ENCODE measurements around the gene SRGAP1.
"Not testable (repeated sequence)": the region's sequence is repeated elsewhere in the genome, so short reads cannot be mapped to it uniquely, and the experiment has no call there.

Gene SRGAP1

DNA sequence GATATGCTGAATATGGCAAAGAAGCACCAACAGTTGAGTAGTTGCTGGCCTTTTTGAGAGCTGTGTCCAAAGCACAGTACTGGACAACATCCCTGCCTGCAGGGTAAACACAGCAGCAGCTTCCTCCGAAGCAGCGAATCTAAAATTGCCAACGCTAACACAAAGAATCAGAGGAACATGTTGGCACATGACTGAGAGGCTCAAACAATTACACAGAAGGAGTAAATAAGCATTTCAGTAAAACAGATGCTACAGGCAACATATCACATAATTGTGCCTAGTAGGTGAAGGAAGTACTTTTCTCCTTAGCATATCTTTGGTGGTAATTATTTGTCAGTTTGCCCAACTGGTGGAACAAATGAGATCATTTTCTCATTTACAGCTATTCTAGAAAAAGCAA lies 325.5 kb downstream of the SRGAP1 start:
- DNase-seq (ENCODE audit: low read depth in 3 of 3), result no peak

DNA sequence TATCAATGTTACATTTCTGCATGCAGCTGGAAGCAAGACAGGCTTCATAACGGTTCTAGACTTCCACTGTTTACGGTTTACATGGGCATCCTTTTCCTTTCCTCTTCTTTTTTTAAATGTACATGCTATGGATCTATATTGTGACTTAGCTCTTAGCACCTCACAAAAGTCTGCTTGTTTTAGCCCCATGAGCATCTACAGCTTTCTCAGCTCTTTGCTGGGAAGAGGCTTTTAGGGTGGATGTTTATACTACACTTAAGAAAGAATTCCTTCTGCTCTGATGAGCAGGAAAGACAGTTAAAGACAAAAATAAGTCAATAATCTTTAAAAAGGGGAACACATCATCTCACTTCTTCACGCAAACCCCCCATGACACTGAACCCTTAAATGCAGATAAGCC lies 326.2 kb downstream of the SRGAP1 start:
- no peak for DNase-seq (ENCODE audit: low read depth in 3 of 3)

DNA sequence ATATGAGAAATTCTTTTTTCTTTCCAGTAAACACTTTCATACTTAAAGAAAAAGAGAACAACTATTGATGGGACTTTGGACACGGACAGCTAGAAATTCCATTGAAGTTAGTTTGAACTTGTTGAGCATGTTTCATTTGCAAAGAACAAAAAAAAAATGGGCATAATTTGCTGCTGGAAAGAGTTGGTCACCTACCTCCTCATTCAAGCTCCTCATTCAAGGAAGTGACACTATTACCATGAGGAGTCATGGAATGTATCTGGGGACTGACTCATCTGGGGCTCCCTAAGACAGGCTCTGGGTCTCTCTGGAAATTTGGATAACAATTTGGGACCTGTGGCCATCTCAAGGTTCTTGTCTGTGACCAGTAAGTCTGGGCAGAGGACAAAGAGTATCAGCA lies 327.2 kb downstream of the SRGAP1 start:
- no peak for DNase-seq (ENCODE audit: low read depth in 3 of 3)

DNA sequence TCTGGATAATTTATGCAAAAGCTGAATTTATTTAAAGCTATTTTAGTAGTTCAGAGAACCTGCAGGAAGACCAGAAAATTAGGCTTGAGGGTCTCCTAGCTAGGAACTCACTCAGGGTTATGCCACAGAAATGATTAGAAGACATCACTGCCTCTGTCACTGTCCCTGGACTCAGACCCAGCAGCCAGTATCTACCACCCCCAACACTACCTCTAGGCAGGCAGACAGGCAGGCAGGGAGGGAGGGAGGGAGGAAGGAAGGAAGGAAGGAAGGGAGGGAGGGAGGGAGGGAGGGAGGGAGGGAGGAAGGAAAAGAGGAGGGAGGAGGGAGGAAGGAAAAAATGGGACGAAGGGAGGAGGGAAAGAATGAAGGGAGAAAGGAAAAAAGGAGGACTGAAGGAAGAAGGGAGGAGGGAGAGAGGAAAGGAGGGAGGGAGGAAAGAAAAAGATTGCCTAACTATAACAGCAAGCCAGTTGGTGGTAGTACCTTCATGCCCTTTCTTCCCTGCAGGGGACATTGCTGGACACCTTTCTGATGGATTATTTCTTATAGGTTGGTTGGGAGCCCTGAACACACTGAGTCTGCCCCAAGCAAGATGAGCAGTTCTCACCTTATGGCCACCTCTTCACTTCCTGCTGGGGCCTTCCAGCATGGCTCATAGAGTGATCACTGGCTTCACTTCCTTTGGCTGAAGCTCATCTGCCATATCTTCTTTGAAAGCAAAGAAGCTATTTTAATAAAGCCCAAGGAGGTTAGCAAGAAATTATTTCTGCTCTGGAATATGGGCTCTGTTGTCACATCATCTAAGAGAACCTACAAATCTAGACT lies 327.9 kb downstream of the SRGAP1 start:
- no peak for DNase-seq (ENCODE audit: low read depth in 3 of 3)

DNA sequence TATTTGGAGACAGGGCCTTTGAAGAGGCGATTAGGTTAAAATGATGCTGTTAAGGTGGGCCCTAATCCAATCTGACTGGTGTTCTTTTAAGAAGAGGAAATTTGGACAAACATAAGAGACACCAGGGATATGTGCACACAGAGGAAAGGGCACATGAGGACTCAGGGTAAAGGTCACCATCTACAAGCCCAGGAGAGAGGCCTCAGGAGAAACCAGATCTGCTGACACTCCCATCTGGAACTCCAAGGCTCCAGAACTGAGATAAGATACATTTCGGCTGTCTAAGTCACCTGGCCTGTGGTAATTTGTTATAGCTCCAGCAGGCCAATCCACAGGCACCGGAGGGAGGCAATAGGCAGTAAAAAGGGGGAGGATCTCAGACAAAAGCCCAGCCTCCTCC lies 329.0 kb downstream of the SRGAP1 start:
- no peak for DNase-seq (ENCODE audit: low read depth in 3 of 3)

DNA sequence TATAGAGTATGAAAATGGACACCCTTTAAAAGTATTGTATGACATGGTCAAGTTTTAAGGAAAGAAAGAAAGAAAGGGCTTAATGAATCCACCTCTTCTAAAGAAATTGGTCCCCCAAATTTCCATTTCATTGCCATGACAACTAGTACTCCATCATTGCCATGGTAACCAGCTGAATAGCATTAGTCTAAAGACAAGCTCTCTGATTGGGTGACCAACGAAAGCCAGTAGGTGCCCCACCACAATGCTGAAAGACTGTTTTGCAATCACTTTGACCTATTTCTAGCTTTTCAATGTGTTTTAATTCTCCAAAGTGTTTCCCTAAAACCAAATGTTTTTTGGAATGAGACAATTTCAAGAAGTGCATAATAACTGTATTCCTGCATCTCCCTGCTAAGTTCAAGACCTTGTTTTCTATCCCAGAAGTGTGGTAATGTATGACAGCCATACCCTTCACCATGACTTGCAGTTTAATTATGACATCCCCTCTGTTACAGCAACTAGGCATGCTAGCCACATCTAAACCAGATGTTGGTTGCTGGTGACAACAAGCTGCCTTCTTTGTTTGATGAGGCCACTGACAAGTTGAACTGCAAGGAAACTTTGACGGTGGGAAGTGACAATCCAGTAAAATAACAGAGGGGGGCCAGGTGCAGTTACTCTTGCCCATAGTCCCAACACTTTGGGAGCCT lies 330.9 kb downstream of the SRGAP1 start:
- no peak for DNase-seq (ENCODE audit: low read depth in 3 of 3)

DNA sequence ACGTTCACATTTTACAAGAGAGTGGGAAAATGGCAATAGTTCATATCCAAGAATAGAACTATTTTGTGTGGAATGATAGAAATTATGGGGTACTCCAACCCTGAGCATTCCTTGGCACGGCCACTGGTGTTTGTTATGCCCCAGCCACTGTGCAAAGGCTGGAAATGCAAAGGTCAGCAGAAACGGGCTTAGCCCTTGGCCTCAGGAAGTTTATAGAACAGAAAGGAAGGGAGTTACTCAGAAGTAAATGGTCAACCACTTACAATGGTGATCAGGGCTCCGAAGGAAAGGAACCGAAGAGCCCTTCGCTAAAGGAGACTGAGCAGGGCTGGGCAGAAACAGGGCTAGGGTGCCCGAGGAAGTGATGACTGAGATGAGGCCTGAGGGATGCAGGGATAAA lies 332.5 kb downstream of the SRGAP1 start:
- no peak for DNase-seq (ENCODE audit: low read depth in 3 of 3)

DNA sequence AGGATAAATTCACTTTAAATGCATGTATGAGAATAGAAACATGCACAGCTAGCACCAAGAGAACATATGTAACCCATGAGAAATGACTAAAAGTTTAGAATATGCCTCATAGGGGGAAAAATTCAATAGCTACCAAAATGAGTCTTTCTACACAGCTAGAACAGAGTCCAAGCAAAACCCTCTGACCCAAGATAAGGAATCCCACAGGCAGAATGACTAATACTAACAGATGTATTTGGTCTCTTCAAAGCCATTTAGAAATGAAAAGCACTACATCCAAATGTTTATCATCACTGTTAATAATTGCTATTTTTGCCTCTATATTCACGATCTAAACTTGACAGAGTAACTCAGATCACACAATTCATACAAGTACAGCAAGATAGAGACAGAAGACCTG lies 333.6 kb downstream of the SRGAP1 start:
- no peak for DNase-seq (ENCODE audit: low read depth in 3 of 3)

DNA sequence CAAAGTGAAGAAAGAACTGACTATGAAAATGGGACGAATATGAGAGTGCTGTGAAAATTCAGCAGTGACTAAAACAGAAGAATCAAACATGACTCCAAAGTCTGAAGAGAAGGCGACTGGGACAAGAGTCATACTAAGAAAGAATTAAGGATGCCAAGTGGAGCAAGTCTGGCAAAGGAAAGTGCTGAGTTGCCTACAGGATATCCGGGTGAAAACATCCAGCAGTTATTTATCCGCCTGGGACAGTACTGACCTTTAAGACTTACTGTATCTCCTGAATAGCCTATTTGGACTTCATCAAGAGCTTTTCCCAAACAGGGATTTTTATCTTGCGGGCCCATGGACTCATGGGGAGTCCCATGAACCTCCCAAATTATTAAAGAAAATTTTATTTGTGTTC lies 336.5 kb downstream of the SRGAP1 start:
- DNase-seq (ENCODE audit: low read depth in 3 of 3), result no peak

DNA sequence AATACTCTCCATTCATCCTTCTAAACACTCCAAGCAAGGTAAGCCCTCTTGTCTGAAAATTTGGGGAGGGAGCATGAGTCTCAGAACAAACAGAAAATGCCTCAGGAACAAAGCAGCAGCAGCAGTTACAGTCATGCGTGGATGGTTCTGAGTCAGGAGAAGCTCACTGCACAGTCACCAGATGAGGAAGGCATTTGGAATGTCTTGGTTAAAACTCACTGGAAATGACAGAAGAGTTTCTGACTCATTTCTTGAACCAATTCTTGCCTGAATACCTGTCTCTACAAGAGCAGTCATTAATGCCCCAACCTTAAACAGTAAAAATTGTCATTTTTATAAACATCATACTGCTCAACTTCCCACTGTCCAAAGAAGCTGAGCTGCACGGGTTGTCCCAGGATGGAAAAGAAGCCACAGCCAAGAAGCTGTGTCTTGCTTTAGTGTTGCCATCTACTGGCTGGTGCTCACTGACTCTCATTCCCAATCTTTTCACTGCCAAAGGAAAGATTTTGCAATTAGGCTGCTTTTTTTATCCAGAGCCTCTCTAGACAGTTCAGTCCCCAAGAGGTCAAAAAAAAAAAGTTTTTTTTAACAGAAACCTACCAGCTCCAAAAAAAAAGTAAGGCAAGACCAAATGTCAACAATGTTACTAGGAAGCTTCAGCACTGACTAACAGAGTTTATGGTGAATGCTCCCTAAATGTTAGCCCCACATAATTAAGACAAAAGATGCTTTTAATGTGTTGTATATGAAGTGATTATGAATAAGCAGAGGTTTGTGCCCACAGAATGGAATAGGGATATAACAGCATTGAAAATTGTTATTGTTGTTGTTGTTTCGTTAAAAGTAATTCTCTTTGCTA lies 337.2 kb downstream of the SRGAP1 start:
- DNase-seq (ENCODE audit: low read depth in 3 of 3), result no peak

DNA sequence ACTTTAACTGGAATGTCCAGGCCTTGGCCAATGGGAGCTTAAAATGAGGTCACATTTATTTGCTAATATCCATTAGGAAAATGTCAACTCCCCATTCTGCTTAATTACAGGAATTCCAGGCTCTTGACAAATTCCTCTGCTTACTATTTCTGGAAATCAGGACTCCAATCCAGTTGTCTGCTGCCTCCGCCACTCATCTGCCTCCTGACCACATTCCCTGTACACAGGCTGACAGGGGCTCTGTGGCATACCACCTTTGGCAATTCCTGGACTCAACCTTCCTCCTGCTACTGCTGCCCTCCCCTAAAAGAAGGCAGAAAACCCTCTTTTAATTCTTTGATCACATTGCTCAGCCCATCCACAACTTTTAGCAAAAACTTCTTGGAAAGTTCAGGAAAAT lies 339.7 kb downstream of the SRGAP1 start:
- DNase-seq (ENCODE audit: low read depth in 3 of 3), result no peak

DNA sequence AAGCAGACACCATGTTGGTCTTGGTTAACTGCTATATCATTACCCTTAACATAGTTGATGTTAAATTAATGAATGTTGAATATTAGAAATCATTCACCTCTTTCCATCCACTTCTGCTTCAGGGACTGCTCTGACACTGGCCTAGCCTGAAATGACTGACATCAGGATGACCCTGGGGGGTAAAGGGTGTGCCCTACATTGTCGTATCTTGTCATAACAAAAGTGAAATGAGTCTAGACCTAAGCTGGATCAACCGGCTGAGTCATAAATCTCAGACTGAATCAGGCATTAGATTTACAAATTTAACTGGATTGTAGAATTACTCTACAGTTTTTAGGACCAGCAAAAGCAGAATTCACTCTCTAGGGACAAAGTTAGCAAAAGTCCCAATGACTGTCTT lies 342.3 kb downstream of the SRGAP1 start:
- DNase-seq (ENCODE audit: low read depth in 3 of 3), result peak in 1 of 3 donors; percentile 7

DNA sequence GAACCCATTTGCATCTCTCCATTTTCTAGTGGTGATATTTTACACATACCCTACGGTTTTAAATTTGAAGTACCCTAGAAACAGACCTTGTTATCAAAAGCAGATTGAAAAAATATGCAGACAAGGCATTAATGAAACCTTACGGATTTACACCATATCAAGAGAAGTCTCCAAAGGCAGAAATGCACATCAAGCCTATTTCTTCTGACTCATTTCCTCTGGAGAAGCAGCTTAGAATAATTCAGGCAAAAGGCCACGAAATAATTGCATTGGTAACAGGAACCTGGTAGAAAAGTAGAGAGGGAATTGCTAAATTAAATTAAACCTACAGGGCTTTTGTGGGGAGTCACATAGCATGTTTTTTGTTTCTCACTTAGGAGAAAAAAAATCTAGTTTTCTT lies 342.9 kb downstream of the SRGAP1 start:
- DNase-seq (ENCODE audit: low read depth in 3 of 3), result no peak

DNA sequence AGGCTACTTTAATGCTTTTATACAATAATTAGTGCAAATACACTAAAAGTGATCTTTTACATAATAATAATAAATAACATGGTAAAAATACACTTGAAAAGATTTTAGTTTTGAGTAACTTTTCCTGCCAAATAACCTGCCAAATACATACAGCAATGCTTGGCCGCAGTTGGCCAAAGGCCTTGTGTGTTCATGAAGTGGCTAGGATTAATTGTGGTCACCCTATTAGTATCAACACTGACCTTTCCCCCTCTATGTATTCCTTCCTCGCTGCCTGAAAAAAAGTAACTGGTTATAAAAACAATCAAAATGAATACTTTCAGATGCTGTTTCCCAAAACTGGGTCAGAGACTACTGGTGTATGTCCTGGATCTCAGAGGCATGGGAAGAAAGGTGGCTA lies 343.3 kb downstream of the SRGAP1 start:
- no peak for DNase-seq (ENCODE audit: low read depth in 3 of 3)

DNA sequence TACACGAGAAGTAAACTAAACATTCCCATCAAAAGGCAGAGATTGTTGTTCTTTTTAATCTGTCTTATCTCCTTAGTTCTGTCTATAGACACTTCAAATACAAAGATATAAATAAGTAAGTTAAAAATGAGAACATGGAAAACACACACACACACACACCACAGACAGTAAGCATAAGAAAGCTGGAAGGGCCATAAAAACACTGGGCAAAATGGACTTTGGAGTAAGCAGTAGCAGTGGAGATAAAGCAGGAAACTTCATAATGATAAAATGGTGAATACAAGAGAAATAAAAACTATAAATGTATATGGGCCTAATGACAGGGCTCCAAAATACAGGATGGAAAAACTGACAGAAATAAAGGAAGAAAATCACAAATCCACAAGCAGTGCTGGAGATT lies 345.0 kb downstream of the SRGAP1 start:
- DNase-seq (ENCODE audit: low read depth in 3 of 3), result no peak

DNA sequence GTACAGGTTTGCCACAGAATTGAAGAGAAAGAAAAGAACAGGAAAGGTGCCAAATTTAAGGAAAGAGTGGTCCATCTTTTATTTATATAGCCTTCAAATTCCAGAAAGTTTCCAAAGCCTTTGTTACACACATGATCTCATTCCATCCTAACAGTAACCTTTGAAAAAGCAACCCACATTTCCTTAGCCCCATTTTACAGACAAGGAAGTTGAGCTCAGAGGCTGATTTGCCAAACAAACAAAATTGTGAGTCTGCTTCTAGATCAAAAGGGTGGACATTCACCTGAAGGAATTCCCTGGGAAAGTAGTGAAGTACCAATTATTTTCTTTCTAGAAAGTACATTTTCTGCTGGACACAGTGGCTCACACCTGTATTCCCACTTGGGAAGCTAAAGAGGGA lies 345.6 kb downstream of the SRGAP1 start:
- DNase-seq (ENCODE audit: low read depth in 3 of 3), result no peak

DNA sequence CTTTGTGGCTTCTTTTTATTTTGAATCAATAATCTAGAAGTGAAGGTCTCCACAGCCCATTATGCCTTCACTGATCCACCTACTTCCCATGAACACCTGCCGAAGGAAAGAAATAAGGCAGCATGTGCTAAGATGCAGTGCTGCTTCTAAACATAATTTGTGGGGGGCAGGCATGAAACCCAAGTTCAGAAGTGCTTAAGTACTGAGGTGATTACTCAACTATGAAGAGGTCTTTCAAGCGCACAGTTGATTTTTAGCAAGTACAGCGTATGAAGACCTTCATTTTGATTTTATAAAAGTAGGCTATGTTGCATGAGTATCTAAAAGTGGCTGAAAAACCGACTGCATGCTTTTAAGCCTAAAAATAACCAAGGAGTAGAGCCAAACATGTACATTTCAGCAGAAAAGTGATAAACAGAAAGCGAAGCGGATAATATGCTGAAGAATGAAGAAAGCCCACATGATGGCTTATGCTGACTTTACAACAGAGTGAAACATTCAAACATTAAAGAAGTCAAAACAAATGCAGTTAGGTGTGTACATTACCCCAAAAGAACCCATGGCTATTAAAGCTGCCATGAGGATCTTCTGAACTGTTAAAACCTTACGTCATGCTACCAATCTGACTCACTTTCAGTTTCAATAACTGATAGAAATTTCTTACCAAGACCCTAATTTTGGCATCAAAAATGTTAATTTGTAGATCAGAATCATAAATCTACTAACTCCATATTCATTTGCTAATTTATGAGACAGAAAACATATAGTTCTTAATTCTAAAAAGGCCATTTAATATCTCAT lies 348.3 kb downstream of the SRGAP1 start:
- no peak for DNase-seq (ENCODE audit: low read depth in 3 of 3)

DNA sequence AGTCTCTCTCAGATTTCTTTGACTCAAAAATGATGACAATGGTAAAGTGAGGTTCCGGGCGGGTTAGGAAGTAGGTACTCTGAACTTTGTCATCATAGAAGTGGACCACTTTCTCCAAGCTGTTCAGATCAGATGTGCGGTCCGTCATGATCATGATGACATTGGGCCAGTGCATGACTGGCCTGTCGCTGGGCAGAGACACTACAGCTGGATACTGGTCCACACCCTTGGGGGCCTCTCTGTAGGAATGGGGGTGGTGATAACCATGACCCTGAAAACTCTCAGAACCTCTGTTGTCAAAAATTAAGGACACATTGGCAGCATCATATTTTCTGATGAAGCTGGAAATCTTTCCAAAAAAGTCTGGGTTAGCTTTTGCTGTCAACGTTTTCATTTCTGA lies 349.4 kb downstream of the SRGAP1 start:
- no peak for DNase-seq (ENCODE audit: low read depth in 3 of 3)

DNA sequence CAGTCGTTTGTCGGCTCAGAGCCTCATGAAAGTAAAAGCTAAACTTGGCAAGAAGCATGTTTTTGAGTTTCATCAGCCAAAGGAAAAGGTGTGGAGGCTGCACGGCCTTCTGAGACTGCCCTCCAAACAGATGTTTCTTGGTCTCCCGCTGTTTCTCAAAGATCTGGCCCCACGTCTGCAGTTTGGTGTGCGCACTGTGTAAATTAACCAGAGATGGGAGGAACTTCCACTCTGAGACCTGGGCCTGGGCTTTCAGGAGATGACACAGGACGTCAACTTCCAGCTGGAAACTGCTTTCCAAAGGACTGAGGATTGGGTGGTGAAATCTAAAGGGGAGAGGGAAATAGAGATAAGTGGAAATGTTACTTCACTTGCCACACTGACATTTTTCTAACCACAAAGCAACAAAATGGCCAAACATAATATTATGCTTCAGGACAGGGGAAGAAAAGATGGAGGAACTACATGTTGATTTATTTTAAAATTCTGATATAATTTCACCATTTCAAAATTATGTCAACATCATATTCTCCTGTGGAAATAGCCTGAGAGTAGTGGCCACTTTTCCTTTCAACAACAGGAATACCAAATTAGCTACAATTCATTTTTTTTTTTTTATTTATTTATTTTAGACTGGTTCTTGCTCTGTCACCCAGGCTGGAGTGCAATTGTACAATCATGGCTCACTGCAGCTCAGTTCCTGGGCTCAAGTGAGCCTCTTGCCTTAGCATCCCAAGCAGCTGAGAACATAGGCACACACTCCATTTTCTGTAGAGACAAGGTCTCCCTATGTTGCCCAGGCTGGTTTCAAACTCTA lies 350.0 kb downstream of the SRGAP1 start:
- no peak for DNase-seq (ENCODE audit: low read depth in 3 of 3)

DNA sequence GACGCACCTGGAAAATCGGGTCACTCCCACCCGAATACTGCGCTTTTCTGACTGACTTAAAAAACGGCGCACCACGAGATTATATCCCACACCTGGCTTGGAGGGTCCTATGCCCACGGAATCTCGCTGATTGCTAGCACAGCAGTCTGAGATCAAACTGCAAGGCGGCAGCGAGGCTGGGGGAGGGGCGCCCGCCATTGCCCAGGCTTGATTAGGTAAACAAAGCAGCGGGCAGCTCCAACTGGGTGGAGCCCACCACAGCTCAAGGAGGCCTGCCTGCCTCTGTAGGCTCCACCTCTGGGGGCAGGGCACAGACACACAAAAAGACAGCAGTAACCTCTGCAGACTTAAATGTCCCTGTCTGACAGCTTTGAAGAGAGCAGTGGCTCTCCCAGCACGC lies 351.3 kb downstream of the SRGAP1 start:
- not testable (repeated sequence) for DNase-seq (ENCODE audit: low read depth in 3 of 3)

DNA sequence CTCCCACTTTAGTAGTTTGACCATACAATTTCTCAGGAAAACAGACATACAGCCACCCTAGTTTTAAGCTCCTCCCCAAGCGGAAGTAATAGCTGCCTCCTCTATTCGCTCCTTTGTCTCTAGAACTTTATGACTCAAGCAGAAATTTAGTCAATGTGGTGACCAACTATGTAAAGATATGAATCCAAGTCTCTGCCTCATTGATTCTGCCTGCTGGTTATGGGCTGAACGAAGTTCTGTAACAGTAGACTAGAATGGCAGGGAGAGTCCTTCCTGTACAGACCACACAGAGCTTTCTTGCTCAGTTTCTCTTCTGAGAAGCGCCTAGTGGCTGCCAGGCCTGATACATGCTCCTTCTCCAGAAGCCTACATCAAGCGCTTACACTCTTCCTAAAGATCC lies 358.5 kb downstream of the SRGAP1 start:
- DNase-seq (ENCODE audit: low read depth in 3 of 3), result no peak

Measured in stimulated activated CD4-positive, alpha-beta T cell treated with anti-CD3 and anti-CD28 coated beads, TNF-alpha, amount 100 ng/mL, for 48 hours (primary cell).